ENCODE data around the gene ATRNL1. TPM values are rescaled to one million over a fixed set of nuclear protein-coding genes. Genes with fewer than 3 reads are reported as not detected.

ATRNL1 gene
- total and polyA plus RNA-seq, 5 donors = 0.75 to 2.2 (median 2.0) TPM

DNA sequence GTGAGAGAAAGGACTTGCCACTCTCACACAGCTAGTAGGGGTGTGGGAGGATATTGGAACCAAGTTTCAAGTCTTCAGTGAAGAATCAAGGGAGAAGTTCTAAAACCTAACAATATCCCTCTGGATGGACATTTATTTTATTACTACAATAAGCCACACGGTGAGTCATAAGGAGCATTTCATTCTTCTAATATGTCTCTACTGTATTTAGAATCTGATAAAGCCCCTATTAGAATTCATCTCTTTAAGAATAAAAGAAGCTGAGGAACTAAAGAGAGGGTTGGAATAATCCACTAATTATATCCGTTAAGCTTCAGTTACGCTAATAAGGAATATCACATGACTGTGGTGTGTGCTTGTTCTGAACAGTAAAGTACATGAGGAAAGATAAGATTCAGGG, 40.9 kb upstream of the ATRNL1 start:
- Histone ChIP-seq H3K27ac (ENCODE audit: low read length) (no peak overlapping the region), H3K27me3 (ENCODE audit: control insufficient read depth, insufficient read depth) (no peaks in the 10 kb centered on the region), H3K4me1 (ENCODE audit: control insufficient read depth, insufficient read depth, low read length) (no peaks in the 10 kb centered on the region), H3K9me3 (ENCODE audit: control insufficient read depth, low read length) (no peaks in the 10 kb centered on the region), H3K4me3 (ENCODE audit: low read length) (no peak overlapping the region)
- ATAC-seq = no peak
- no peak for DNase-seq
- WGBS = 83% methylated on average over 3 of the region's 3 CpGs
- intact Hi-C loops (cut with DNase I) = no loop called here

DNA sequence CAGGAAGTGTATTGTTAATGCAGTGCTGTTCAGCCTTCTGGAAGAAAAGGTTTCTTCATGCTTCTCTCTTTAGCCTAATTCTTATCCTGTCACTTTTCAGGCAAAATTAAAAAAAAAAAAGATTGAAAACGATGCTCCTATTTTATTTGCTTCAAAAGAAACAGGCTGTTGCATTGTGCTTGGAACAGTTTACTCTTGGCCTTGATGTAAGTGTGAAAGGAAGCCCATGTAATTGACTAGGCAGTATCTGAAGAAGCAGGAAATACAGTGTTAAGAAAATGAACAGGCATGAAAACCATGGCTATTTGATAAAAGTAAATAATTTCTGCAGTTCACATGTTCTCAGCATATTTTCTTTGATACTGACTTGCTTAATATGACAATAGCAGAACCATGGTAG, 40.4 kb upstream of the ATRNL1 start:
- Histone ChIP-seq H3K27ac (ENCODE audit: low read length) (no peak overlapping the region), H3K9me3 (ENCODE audit: control insufficient read depth, low read length) (no peaks in the 10 kb centered on the region), H3K4me1 (ENCODE audit: control insufficient read depth, insufficient read depth, low read length) (no peaks in the 10 kb centered on the region), H3K4me3 (ENCODE audit: low read length) (no peak overlapping the region), H3K27me3 (ENCODE audit: control insufficient read depth, insufficient read depth) (no peaks in the 10 kb centered on the region)
- WGBS = 23% methylated on average over 1 of the region's 1 CpG
- ATAC-seq (no peak), DNase-seq (no peak)
- intact Hi-C loops (cut with DNase I) = no loop called here

- no peaks in the 10 kb centered on the region for H3K27me3 ChIP-seq (ENCODE audit: control insufficient read depth, insufficient read depth)
- 85% methylated on average over 2 of the region's 2 CpGs for WGBS
Observed at GRCh38 chr10:115056186-115056585, 37.0 kb upstream of the ATRNL1 start.

GRCh38 chr10:115059301-115059898, 33.8 kb upstream of the ATRNL1 start:
- H3K4me1 ChIP-seq (ENCODE audit: control insufficient read depth, insufficient read depth, low read length) = no peaks in the 10 kb centered on the region
- DNase-seq (no peak), ATAC-seq (no peak)
- H3K9me3 ChIP-seq (ENCODE audit: control insufficient read depth, low read length) = no peaks in the 10 kb centered on the region
- no peak overlapping the region for H3K4me3 ChIP-seq (ENCODE audit: low read length)
- H3K27me3 ChIP-seq (ENCODE audit: control insufficient read depth, insufficient read depth) = no peaks in the 10 kb centered on the region
- no peak overlapping the region for H3K27ac ChIP-seq (ENCODE audit: low read length)
- WGBS = 75% methylated on average over 7 of the region's 7 CpGs
- intact Hi-C loops (cut with DNase I) = no loop called here

More at GRCh38 chr10:115056186-115056585, 37.0 kb upstream of the ATRNL1 start:
- H3K9me3 ChIP-seq (ENCODE audit: control insufficient read depth, low read length) = no peaks in the 10 kb centered on the region
- DNase-seq = no peak
- H3K4me3 ChIP-seq (ENCODE audit: low read length) = no peak overlapping the region
- ATAC-seq = no peak
- no peaks in the 10 kb centered on the region for H3K4me1 ChIP-seq (ENCODE audit: control insufficient read depth, insufficient read depth, low read length)
- no peak overlapping the region for H3K27ac ChIP-seq (ENCODE audit: low read length)
- intact Hi-C loops (cut with DNase I) = no loop called here

DNA sequence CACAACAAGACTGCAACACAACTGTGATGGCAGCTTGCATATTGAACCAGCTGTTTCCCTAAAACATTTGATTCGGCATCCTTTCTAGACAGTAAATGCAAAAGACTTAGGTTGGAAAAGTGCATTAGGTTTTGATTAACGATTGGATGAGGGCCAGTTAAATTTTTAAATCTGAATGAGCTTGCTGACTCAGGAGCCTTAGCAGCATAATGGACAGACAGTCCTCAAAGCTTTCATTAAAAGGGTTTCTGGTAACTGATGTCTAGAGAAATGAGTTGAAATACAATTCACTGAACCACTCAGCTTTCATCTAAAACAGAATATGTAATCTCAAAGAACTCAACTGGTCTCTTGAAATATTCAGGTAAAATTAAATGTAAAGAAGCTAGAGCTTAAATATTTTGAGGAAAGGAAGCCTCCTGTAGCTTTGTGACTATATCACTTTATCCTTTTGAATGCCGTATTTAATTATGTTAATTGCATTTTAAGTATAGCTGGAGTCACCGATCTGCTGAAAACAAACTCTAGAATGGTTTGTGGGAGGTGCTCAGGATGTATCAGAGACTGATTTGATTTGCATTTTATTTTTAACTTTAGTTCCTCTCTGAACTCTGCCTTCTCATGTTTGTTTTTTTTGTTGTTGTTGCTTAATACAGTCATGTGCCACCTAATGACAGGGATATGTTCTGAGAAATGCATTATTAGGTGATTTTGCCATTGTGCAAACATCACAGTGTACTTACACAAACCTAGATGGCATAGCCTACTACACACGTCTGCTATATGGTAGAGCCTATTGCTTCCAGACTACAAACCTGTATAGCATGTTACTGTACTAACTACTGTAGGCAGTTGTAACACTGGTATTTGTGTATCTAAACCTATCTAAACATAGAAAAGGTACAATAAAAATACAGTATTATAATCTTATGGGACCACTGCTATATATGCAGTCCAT, 29.2 kb upstream of the ATRNL1 start:
- Histone ChIP-seq H3K4me1 (ENCODE audit: control insufficient read depth, insufficient read depth, low read length) (no peaks in the 10 kb centered on the region), H3K4me3 (ENCODE audit: low read length) (no peak overlapping the region), H3K9me3 (ENCODE audit: control insufficient read depth, low read length) (no peaks in the 10 kb centered on the region), H3K27me3 (ENCODE audit: control insufficient read depth, insufficient read depth) (no peaks in the 10 kb centered on the region), H3K27ac (ENCODE audit: low read length) (no peak overlapping the region)
- WGBS = 61% methylated on average over 5 of the region's 5 CpGs
- intact Hi-C loops (cut with DNase I) = no loop called here
- DNase-seq (no peak), ATAC-seq (no peak)

GRCh38 chr10:115065801-115066200, 27.4 kb upstream of the ATRNL1 start:
- no peak overlapping the region for H3K27ac ChIP-seq (ENCODE audit: low read length)
- DNase-seq (no peak), ATAC-seq (no peak)
- intact Hi-C loops (cut with DNase I) = no loop called here
- H3K4me3 ChIP-seq (ENCODE audit: low read length) = no peak overlapping the region
- H3K4me1 ChIP-seq (ENCODE audit: control insufficient read depth, insufficient read depth, low read length) = no peaks in the 10 kb centered on the region
- no peaks in the 10 kb centered on the region for H3K9me3 ChIP-seq (ENCODE audit: control insufficient read depth, low read length)
- WGBS = 57% methylated on average over 6 of the region's 6 CpGs
- no peaks in the 10 kb centered on the region for H3K27me3 ChIP-seq (ENCODE audit: control insufficient read depth, insufficient read depth)

GRCh38 chr10:115066528-115066927, 26.6 kb upstream of the ATRNL1 start:
- Histone ChIP-seq H3K9me3 (ENCODE audit: control insufficient read depth, low read length) (no peaks in the 10 kb centered on the region), H3K4me3 (ENCODE audit: low read length) (no peak overlapping the region), H3K27ac (ENCODE audit: low read length) (no peak overlapping the region), H3K4me1 (ENCODE audit: control insufficient read depth, insufficient read depth, low read length) (no peaks in the 10 kb centered on the region), H3K27me3 (ENCODE audit: control insufficient read depth, insufficient read depth) (no peaks in the 10 kb centered on the region)
- ATAC-seq = no peak
- WGBS = 39% methylated on average over 1 of the region's 1 CpG
- intact Hi-C loops (cut with DNase I) = no loop called here
- no peak for DNase-seq

GRCh38 chr10:115073796-115074195, 19.4 kb upstream of the ATRNL1 start:
- WGBS = 73% methylated on average over 1 of the region's 1 CpG
- Histone ChIP-seq H3K27ac (ENCODE audit: low read length) (no peak overlapping the region), H3K27me3 (ENCODE audit: control insufficient read depth, insufficient read depth) (no peaks in the 10 kb centered on the region), H3K4me1 (ENCODE audit: control insufficient read depth, insufficient read depth, low read length) (no peaks in the 10 kb centered on the region), H3K9me3 (ENCODE audit: control insufficient read depth, low read length) (no peaks in the 10 kb centered on the region), H3K4me3 (ENCODE audit: low read length) (no peak overlapping the region)
- intact Hi-C loops (cut with DNase I) = no loop called here
- ATAC-seq = no peak
- no peak for DNase-seq

GRCh38 chr10:115082506-115082905, 10.7 kb upstream of the ATRNL1 start:
- no peak overlapping the region for H3K4me3 ChIP-seq (ENCODE audit: low read length)
- 61% methylated on average over 2 of the region's 2 CpGs for WGBS
- ATAC-seq = no peak
- intact Hi-C loops (cut with DNase I) = no loop called here
- no peaks in the 10 kb centered on the region for H3K27me3 ChIP-seq (ENCODE audit: control insufficient read depth, insufficient read depth)
- H3K9me3 ChIP-seq (ENCODE audit: control insufficient read depth, low read length) = no peaks in the 10 kb centered on the region
- H3K27ac ChIP-seq (ENCODE audit: low read length) = no peak overlapping the region
- no peaks in the 10 kb centered on the region for H3K4me1 ChIP-seq (ENCODE audit: control insufficient read depth, insufficient read depth, low read length)
- DNase-seq = no peak

DNA sequence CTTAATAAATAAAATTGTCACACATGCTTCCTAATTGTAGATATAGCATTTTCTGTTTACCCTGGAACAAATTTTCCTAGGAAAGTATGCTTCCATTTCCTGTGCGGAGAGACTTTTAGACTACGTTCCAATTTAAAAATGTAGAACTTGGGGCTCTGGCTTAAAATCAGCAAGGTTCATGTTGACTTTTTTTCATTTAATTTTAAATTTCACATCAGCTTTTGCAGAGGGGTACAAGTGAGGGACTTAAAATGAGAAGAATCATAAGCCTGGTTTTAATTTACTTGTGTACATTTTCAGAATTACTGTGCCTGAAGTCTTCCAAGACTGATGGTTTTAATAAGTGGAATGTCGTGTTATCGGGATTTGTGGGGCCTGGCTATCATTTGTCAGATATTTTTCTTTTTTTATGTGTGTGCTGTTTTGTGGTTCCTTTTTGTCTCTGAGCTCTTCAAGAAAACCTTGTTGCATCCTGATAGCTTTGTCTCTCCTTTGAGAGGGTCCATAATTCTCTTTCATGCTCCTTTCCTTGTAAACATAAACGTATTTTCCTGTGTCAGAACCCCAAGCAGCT, 8.8 kb upstream of the ATRNL1 start:
- H3K4me1 ChIP-seq (ENCODE audit: control insufficient read depth, insufficient read depth, low read length) = no peaks in the 10 kb centered on the region
- no peak for ATAC-seq
- no peak for DNase-seq
- H3K27me3 ChIP-seq (ENCODE audit: control insufficient read depth, insufficient read depth) = no peaks in the 10 kb centered on the region
- intact Hi-C loops (cut with DNase I) = no loop called here
- no peak overlapping the region for H3K27ac ChIP-seq (ENCODE audit: low read length)
- no peak overlapping the region for H3K4me3 ChIP-seq (ENCODE audit: low read length)
- no peaks in the 10 kb centered on the region for H3K9me3 ChIP-seq (ENCODE audit: control insufficient read depth, low read length)
- 52% methylated on average over 5 of the region's 5 CpGs for WGBS

DNA sequence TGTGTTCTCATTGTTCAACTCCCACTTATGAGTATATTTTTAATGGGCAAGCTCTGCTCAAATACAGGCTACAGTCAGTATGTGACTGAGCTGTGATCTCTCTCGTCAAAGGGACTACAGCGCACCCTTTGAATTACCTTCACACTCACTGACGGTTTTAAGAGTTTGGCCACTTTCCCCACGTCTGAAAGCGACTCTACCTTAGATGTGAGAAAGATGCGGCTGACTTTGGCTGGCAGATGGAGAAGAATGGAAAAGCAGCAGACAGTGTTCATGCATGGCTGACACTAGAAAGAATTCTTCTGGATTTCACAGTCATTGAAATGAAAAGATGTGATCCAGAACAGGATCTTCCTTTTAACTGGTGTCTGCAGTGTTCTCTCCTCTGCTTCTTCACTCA, 2.0 kb upstream of the ATRNL1 start:
- 84% methylated on average over 6 of the region's 6 CpGs for WGBS
- DNase-seq (no peak), ATAC-seq (no peak)
- Histone ChIP-seq H3K4me1 (ENCODE audit: control insufficient read depth, insufficient read depth, low read length) (no peaks in the 10 kb centered on the region), H3K9me3 (ENCODE audit: control insufficient read depth, low read length) (no peaks in the 10 kb centered on the region), H3K27ac (ENCODE audit: low read length) (no peak overlapping the region), H3K27me3 (ENCODE audit: control insufficient read depth, insufficient read depth) (no peaks in the 10 kb centered on the region), H3K4me3 (ENCODE audit: low read length) (no peak overlapping the region)
- intact Hi-C loops (cut with DNase I) = no loop called here

Measured in right cardiac atrium (tissue), 5 donors.